ENCODE data around the gene MEP1A. TPM values are rescaled to one million over a fixed set of nuclear protein-coding genes. Genes with fewer than 3 reads are reported as not detected.

MEP1A gene
- total and polyA plus RNA-seq, 2 donors: 0.14 to 0.71 TPM

- H3K4me1 ChIP-seq (ENCODE audit: control insufficient read depth in 2 of 2, insufficient read depth in 2 of 2, low read length in 2 of 2): no peaks in the 10 kb centered on the region
- H3K9me3 ChIP-seq (ENCODE audit: control insufficient read depth in 2 of 2, insufficient read depth in 1 of 2, low read length in 1 of 2): no peaks in the 10 kb centered on the region
- H3K27ac ChIP-seq (ENCODE audit: low read depth in 1 of 2, low read length in 1 of 2): no peak overlapping the region
- 80% methylated on average over 3 of the region's 3 CpGs for WGBS
- DNase-seq (ENCODE audit: low read depth in 6 of 9, low spot score in 9 of 9): no peak
- H3K27me3 ChIP-seq (ENCODE audit: control insufficient read depth in 2 of 2, insufficient read depth in 1 of 2, low read length in 1 of 2): no peaks in the 10 kb centered on the region
- no peak overlapping the region for H3K4me3 ChIP-seq (ENCODE audit: low read length in 2 of 2)
- no peaks in the 10 kb centered on the region for H3K36me3 ChIP-seq (ENCODE audit: control insufficient read depth in 2 of 2, insufficient read depth in 2 of 2, low read length in 1 of 2)
Measured at GRCh38 chr6:46788791-46789190, 4.4 kb upstream of the MEP1A start.

GRCh38 chr6:46789434-46790354 lies 3.5 kb upstream of the MEP1A start:
- DNase-seq (ENCODE audit: low read depth in 6 of 9, low spot score in 9 of 9): no peak
- 85% methylated on average over 4 of the region's 4 CpGs for WGBS
- no peaks in the 10 kb centered on the region for H3K9me3 ChIP-seq (ENCODE audit: control insufficient read depth in 2 of 2, insufficient read depth in 1 of 2, low read length in 1 of 2)
- no peaks in the 10 kb centered on the region for H3K27me3 ChIP-seq (ENCODE audit: control insufficient read depth in 2 of 2, insufficient read depth in 1 of 2, low read length in 1 of 2)
- H3K4me1 ChIP-seq (ENCODE audit: control insufficient read depth in 2 of 2, insufficient read depth in 2 of 2, low read length in 2 of 2): no peaks in the 10 kb centered on the region
- no peak overlapping the region for H3K27ac ChIP-seq (ENCODE audit: low read depth in 1 of 2, low read length in 1 of 2)
- H3K36me3 ChIP-seq (ENCODE audit: control insufficient read depth in 2 of 2, insufficient read depth in 2 of 2, low read length in 1 of 2): no peaks in the 10 kb centered on the region
- H3K4me3 ChIP-seq (ENCODE audit: low read length in 2 of 2): no peak overlapping the region

GRCh38 chr6:46790355-46790874 lies 2.8 kb upstream of the MEP1A start:
- no peak overlapping the region for H3K27ac ChIP-seq (ENCODE audit: low read depth in 1 of 2, low read length in 1 of 2)
- H3K27me3 ChIP-seq (ENCODE audit: control insufficient read depth in 2 of 2, insufficient read depth in 1 of 2, low read length in 1 of 2): no peaks in the 10 kb centered on the region
- H3K36me3 ChIP-seq (ENCODE audit: control insufficient read depth in 2 of 2, insufficient read depth in 2 of 2, low read length in 1 of 2): no peaks in the 10 kb centered on the region
- DNase-seq (ENCODE audit: low read depth in 6 of 9, low spot score in 9 of 9): no peak
- no peaks in the 10 kb centered on the region for H3K4me1 ChIP-seq (ENCODE audit: control insufficient read depth in 2 of 2, insufficient read depth in 2 of 2, low read length in 2 of 2)
- no peak overlapping the region for H3K4me3 ChIP-seq (ENCODE audit: low read length in 2 of 2)
- H3K9me3 ChIP-seq (ENCODE audit: control insufficient read depth in 2 of 2, insufficient read depth in 1 of 2, low read length in 1 of 2): no peaks in the 10 kb centered on the region

- Histone ChIP-seq H3K4me1 (ENCODE audit: control insufficient read depth in 2 of 2, insufficient read depth in 2 of 2, low read length in 2 of 2) (no peaks in the 10 kb centered on the region), H3K27me3 (ENCODE audit: control insufficient read depth in 2 of 2, insufficient read depth in 1 of 2, low read length in 1 of 2) (no peaks in the 10 kb centered on the region), H3K36me3 (ENCODE audit: control insufficient read depth in 2 of 2, insufficient read depth in 2 of 2, low read length in 1 of 2) (no peaks in the 10 kb centered on the region), H3K4me3 (ENCODE audit: low read length in 2 of 2) (no peak overlapping the region), H3K27ac (ENCODE audit: low read depth in 1 of 2, low read length in 1 of 2) (no peak overlapping the region), H3K9me3 (ENCODE audit: control insufficient read depth in 2 of 2, insufficient read depth in 1 of 2, low read length in 1 of 2) (no peaks in the 10 kb centered on the region)
- no peak for DNase-seq (ENCODE audit: low read depth in 6 of 9, low spot score in 9 of 9)
- 52% methylated on average over 1 of the region's 1 CpG for WGBS
Measured at GRCh38 chr6:46792635-46793034, 554 bp upstream of the MEP1A start.

- Histone ChIP-seq H3K4me3 (ENCODE audit: low read length in 2 of 2) (no peak overlapping the region), H3K27me3 (ENCODE audit: control insufficient read depth in 2 of 2, insufficient read depth in 1 of 2, low read length in 1 of 2) (no peaks in the 10 kb centered on the region), H3K4me1 (ENCODE audit: control insufficient read depth in 2 of 2, insufficient read depth in 2 of 2, low read length in 2 of 2) (no peaks in the 10 kb centered on the region), H3K36me3 (ENCODE audit: control insufficient read depth in 2 of 2, insufficient read depth in 2 of 2, low read length in 1 of 2) (no peaks in the 10 kb centered on the region), H3K9me3 (ENCODE audit: control insufficient read depth in 2 of 2, insufficient read depth in 1 of 2, low read length in 1 of 2) (no peaks in the 10 kb centered on the region), H3K27ac (ENCODE audit: low read depth in 1 of 2, low read length in 1 of 2) (no peak overlapping the region)
- DNase-seq (ENCODE audit: low read depth in 6 of 9, low spot score in 9 of 9): no peak
- 92% methylated on average over 3 of the region's 3 CpGs for WGBS
Measured at GRCh38 chr6:46794068-46794467, 879 bp downstream of the MEP1A start.

- Histone ChIP-seq H3K27ac (ENCODE audit: low read depth in 1 of 2, low read length in 1 of 2) (no peak overlapping the region), H3K27me3 (ENCODE audit: control insufficient read depth in 2 of 2, insufficient read depth in 1 of 2, low read length in 1 of 2) (no peaks in the 10 kb centered on the region), H3K36me3 (ENCODE audit: control insufficient read depth in 2 of 2, insufficient read depth in 2 of 2, low read length in 1 of 2) (no peaks in the 10 kb centered on the region), H3K9me3 (ENCODE audit: control insufficient read depth in 2 of 2, insufficient read depth in 1 of 2, low read length in 1 of 2) (no peaks in the 10 kb centered on the region), H3K4me1 (ENCODE audit: control insufficient read depth in 2 of 2, insufficient read depth in 2 of 2, low read length in 2 of 2) (no peaks in the 10 kb centered on the region), H3K4me3 (ENCODE audit: low read length in 2 of 2) (no peak overlapping the region)
- WGBS: 82% methylated on average over 3 of the region's 3 CpGs
- no peak for DNase-seq (ENCODE audit: low read depth in 6 of 9, low spot score in 9 of 9)
Measured at GRCh38 chr6:46795816-46796215, 2.6 kb downstream of the MEP1A start.

GRCh38 chr6:46796848-46797580 lies 3.8 kb downstream of the MEP1A start:
- 79% methylated on average over 5 of the region's 5 CpGs for WGBS
- Histone ChIP-seq H3K9me3 (ENCODE audit: control insufficient read depth in 2 of 2, insufficient read depth in 1 of 2, low read length in 1 of 2) (no peaks in the 10 kb centered on the region), H3K27me3 (ENCODE audit: control insufficient read depth in 2 of 2, insufficient read depth in 1 of 2, low read length in 1 of 2) (no peaks in the 10 kb centered on the region), H3K27ac (ENCODE audit: low read depth in 1 of 2, low read length in 1 of 2) (no peak overlapping the region), H3K4me1 (ENCODE audit: control insufficient read depth in 2 of 2, insufficient read depth in 2 of 2, low read length in 2 of 2) (no peaks in the 10 kb centered on the region), H3K4me3 (ENCODE audit: low read length in 2 of 2) (no peak overlapping the region), H3K36me3 (ENCODE audit: control insufficient read depth in 2 of 2, insufficient read depth in 2 of 2, low read length in 1 of 2) (no peaks in the 10 kb centered on the region)
- DNase-seq (ENCODE audit: low read depth in 6 of 9, low spot score in 9 of 9): no peak

GRCh38 chr6:46799657-46800056 lies 6.5 kb downstream of the MEP1A start:
- H3K36me3 ChIP-seq (ENCODE audit: control insufficient read depth in 2 of 2, insufficient read depth in 2 of 2, low read length in 1 of 2): no peaks in the 10 kb centered on the region

GRCh38 chr6:46808806-46809205 lies 15.6 kb downstream of the MEP1A start:
- H3K36me3 ChIP-seq (ENCODE audit: control insufficient read depth in 2 of 2, insufficient read depth in 2 of 2, low read length in 1 of 2): no peaks in the 10 kb centered on the region
- WGBS: 8% methylated on average over 1 of the region's 1 CpG
- H3K4me3 ChIP-seq (ENCODE audit: low read length in 2 of 2): no peak overlapping the region
- no peaks in the 10 kb centered on the region for H3K4me1 ChIP-seq (ENCODE audit: control insufficient read depth in 2 of 2, insufficient read depth in 2 of 2, low read length in 2 of 2)
- no peak for DNase-seq (ENCODE audit: low read depth in 6 of 9, low spot score in 9 of 9)
- H3K27me3 ChIP-seq (ENCODE audit: control insufficient read depth in 2 of 2, insufficient read depth in 1 of 2, low read length in 1 of 2): no peaks in the 10 kb centered on the region
- no peak overlapping the region for H3K27ac ChIP-seq (ENCODE audit: low read depth in 1 of 2, low read length in 1 of 2)
- H3K9me3 ChIP-seq (ENCODE audit: control insufficient read depth in 2 of 2, insufficient read depth in 1 of 2, low read length in 1 of 2): no peaks in the 10 kb centered on the region

More at GRCh38 chr6:46799657-46800056, 6.5 kb downstream of the MEP1A start:
- no peak for DNase-seq (ENCODE audit: low read depth in 6 of 9, low spot score in 9 of 9)
- no peak overlapping the region for H3K27ac ChIP-seq (ENCODE audit: low read depth in 1 of 2, low read length in 1 of 2)
- WGBS: 90% methylated on average over 1 of the region's 1 CpG
- no peak overlapping the region for H3K4me3 ChIP-seq (ENCODE audit: low read length in 2 of 2)
- no peaks in the 10 kb centered on the region for H3K27me3 ChIP-seq (ENCODE audit: control insufficient read depth in 2 of 2, insufficient read depth in 1 of 2, low read length in 1 of 2)
- H3K4me1 ChIP-seq (ENCODE audit: control insufficient read depth in 2 of 2, insufficient read depth in 2 of 2, low read length in 2 of 2): no peaks in the 10 kb centered on the region
- no peaks in the 10 kb centered on the region for H3K9me3 ChIP-seq (ENCODE audit: control insufficient read depth in 2 of 2, insufficient read depth in 1 of 2, low read length in 1 of 2)
